ENCODE results near the gene ARHGEF11. TPM values are rescaled to one million over a fixed set of nuclear protein-coding genes. Genes with fewer than 3 reads are reported as not detected.

ARHGEF11 gene
- total and polyA plus RNA-seq, 7 donors: 7.0 to 22.8 (median 19.9) TPM

GRCh38 chr1:157028674-157029073 lies 16.9 kb downstream of the ARHGEF11 start:
- Histone ChIP-seq H3K9me3 (no peaks in the 10 kb centered on the region), H3K27ac (no peak overlapping the region), H3K4me1 (peaks cover 10% of the 10 kb centered on the region), H3K27me3 (ENCODE audit: insufficient read depth in 3 of 3, low read length in 2 of 3) (no peaks in the 10 kb centered on the region), H3K36me3 (ENCODE audit: insufficient read depth in 1 of 2, low read depth in 1 of 2) (no peaks in the 10 kb centered on the region), H3K4me3 (no peak overlapping the region)
- intact Hi-C loops (cut with DNase I): no loop called here
- ATAC-seq (no peak), DNase-seq (no peak)
- no peak for TF ChIP-seq CTCF (IDR thresholded peaks at IDR 0.05)
- 94 to 96% (median 96%) methylated on average over 4 of the region's 4 CpGs for WGBS, 3 donors

- Histone ChIP-seq H3K4me3 (no peak overlapping the region), H3K36me3 (ENCODE audit: insufficient read depth in 1 of 2, low read depth in 1 of 2) (no peaks in the 10 kb centered on the region), H3K9me3 (peaks cover 12% of the 10 kb centered on the region), H3K27ac (no peak overlapping the region), H3K27me3 (ENCODE audit: insufficient read depth in 3 of 3, low read length in 2 of 3) (no peaks in the 10 kb centered on the region), H3K4me1 (no peaks in the 10 kb centered on the region)
- intact Hi-C loops (cut with DNase I): no loop called here
- no peak for TF ChIP-seq CTCF (IDR thresholded peaks at IDR 0.05)
- DNase-seq (no peak), ATAC-seq (peak in 1 of 4 donors; percentile 40)
- 59 to 82% (median 59%) methylated on average over 2 of the region's 2 CpGs for whole genome bisulfite sequencing, 3 donors
Measured at GRCh38 chr1:157025856-157026255, 19.7 kb downstream of the ARHGEF11 start.

GRCh38 chr1:157025385-157025784 lies 20.2 kb downstream of the ARHGEF11 start:
- no peak overlapping the region for H3K27ac ChIP-seq
- ATAC-seq (no peak), DNase-seq (no peak)
- WGBS, 3 donors: 56 to 67% (median 62%) methylated on average over 3 of the region's 3 CpGs
- no peaks in the 10 kb centered on the region for H3K4me1 ChIP-seq
- no peaks in the 10 kb centered on the region for H3K27me3 ChIP-seq (ENCODE audit: insufficient read depth in 3 of 3, low read length in 2 of 3)
- H3K4me3 ChIP-seq: no peak overlapping the region
- intact Hi-C loops (cut with DNase I): no loop called here
- peaks cover 12% of the 10 kb centered on the region for H3K9me3 ChIP-seq
- no peaks in the 10 kb centered on the region for H3K36me3 ChIP-seq (ENCODE audit: insufficient read depth in 1 of 2, low read depth in 1 of 2)
- TF ChIP-seq CTCF (IDR thresholded peaks at IDR 0.05): no peak

GRCh38 chr1:157021688-157022087 lies 23.9 kb downstream of the ARHGEF11 start:
- ATAC-seq: no peak
- 95 to 100% (median 99%) methylated on average over 1 of the region's 1 CpG for WGBS, 3 donors
- intact Hi-C loops (cut with DNase I): loop anchor here in 1 of 2 donors (5.0 kb wide), 1 partner anchor 216 kb away; no protein-coding TSS in a partner anchor
- H3K4me3 ChIP-seq: no peak overlapping the region
- H3K27me3 ChIP-seq (ENCODE audit: insufficient read depth in 3 of 3, low read length in 2 of 3): no peaks in the 10 kb centered on the region
- H3K4me1 ChIP-seq: no peaks in the 10 kb centered on the region
- no peak for TF ChIP-seq CTCF (IDR thresholded peaks at IDR 0.05)
- H3K9me3 ChIP-seq: peaks cover 12% of the 10 kb centered on the region
- H3K36me3 ChIP-seq (ENCODE audit: insufficient read depth in 1 of 2, low read depth in 1 of 2): no peaks in the 10 kb centered on the region
- no peak for DNase-seq
- H3K27ac ChIP-seq: no peak overlapping the region

GRCh38 chr1:157019457-157019856 lies 26.1 kb downstream of the ARHGEF11 start:
- H3K4me3 ChIP-seq: no peak overlapping the region
- no peak overlapping the region for H3K27ac ChIP-seq
- DNase-seq (no peak), ATAC-seq (no peak)
- no peaks in the 10 kb centered on the region for H3K36me3 ChIP-seq (ENCODE audit: insufficient read depth in 1 of 2, low read depth in 1 of 2)
- H3K9me3 ChIP-seq: peaks cover 12% of the 10 kb centered on the region
- H3K4me1 ChIP-seq: no peaks in the 10 kb centered on the region
- TF ChIP-seq CTCF (IDR thresholded peaks at IDR 0.05): no peak
- intact Hi-C loops (cut with DNase I): no loop called here
- H3K27me3 ChIP-seq (ENCODE audit: insufficient read depth in 3 of 3, low read length in 2 of 3): no peaks in the 10 kb centered on the region

All from psoas muscle (tissue), 8 donors.